Left ventricle myocardium inferior (tissue), 1 donor: ENCODE results near the gene YJEFN3. TPM values are rescaled to one million over a fixed set of nuclear protein-coding genes. Genes with fewer than 3 reads are reported as not detected.
A peak's percentile ranks its signal among the peaks of the same experiment; 100 is the strongest.

ENCODE experiments used
- DNase-seq: peaks from one replicate; pipeline ENCODE4 v3.0.0-alpha.2; 2020
- H3K27ac ChIP-seq: fragments of 200-600 bp; replicated peaks from 2 replicates; pipeline ENCODE4 v1.8.0; 2021
- H3K27me3 ChIP-seq: fragments of 200-600 bp; 2 replicates; pipeline ENCODE4 v1.8.0; 2021; ENCODE audit warnings: low read depth
- H3K36me3 ChIP-seq: fragments of 200-600 bp; 2 replicates; pipeline ENCODE4 v1.8.0; 2021
- H3K4me1 ChIP-seq: fragments of 200-600 bp; 2 replicates; pipeline ENCODE4 v1.8.0; 2021
- H3K4me3 ChIP-seq: fragments of 200-600 bp; 2 replicates; pipeline ENCODE4 v1.8.0; 2021; ENCODE audit warnings: mild to moderate bottlenecking, moderate library complexity
- H3K9me3 ChIP-seq: fragments of 200-600 bp; replicated peaks from 2 replicates; pipeline ENCODE4 v1.8.0; 2021
- intact Hi-C: fragments of 100-400 bp; cut with micrococcal nuclease; formaldehyde crosslinking; loops from one replicate; pipeline ENCODE4 v1.11.0; 2022
- total RNA-seq: library from RNA; stranded (reverse); fragmentation: NEBNext Ultra II Directional; extraction: Animal tissue kit (Norgen Biotek cat#: 25700); gene quantifications from one replicate; pipeline ENCODE4 v1.2.1, GENCODE V29; 2021
- TF ChIP-seq, protein P1 (sequence below): fragments of 200-600 bp; IDR thresholded peaks from 2 replicates; pipeline ENCODE4 v1.8.0; 2021; ENCODE audit warnings: antibody characterized with exemption, mild to moderate bottlenecking, borderline replicate concordance
- donor health status: DM: no; HTN: yes; CAD: no; lungs with severe emphysema.

Gene YJEFN3
- total RNA-seq, 1 donor from 2014 or later = 7.8 TPM

DNA sequence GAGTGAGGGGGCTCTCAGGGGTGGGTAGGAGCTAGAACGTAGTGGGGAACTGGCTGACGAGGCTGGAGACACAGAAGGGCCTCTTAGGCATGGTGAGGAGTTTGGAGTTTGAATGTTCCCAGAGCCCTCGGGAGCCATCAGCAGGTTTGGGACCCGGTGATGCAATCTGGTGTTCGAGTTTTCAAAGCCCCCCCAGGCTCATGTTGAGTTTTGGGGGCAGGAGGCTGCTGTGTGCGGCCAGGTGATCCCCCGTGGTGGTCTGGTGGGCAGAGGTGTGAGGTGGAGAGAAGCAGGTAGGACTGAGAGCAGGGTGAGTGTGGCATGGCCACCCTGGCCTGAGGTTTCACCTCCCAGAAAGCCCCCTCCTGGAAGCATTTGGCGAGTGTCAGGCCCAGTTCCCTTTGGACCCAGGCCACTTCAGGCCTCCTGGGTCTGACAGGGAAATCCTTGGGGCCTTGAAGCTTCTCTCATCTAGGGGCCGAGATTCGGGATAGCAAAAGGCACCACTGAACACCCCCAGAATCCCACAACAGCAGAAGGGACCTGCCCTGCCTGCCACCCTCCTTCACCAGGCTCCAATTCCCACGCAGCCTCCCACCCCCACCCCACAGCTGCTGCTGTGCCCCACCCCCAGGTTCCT, 1.2 kb downstream of the YJEFN3 start:
- TF ChIP-seq, protein P1, sequence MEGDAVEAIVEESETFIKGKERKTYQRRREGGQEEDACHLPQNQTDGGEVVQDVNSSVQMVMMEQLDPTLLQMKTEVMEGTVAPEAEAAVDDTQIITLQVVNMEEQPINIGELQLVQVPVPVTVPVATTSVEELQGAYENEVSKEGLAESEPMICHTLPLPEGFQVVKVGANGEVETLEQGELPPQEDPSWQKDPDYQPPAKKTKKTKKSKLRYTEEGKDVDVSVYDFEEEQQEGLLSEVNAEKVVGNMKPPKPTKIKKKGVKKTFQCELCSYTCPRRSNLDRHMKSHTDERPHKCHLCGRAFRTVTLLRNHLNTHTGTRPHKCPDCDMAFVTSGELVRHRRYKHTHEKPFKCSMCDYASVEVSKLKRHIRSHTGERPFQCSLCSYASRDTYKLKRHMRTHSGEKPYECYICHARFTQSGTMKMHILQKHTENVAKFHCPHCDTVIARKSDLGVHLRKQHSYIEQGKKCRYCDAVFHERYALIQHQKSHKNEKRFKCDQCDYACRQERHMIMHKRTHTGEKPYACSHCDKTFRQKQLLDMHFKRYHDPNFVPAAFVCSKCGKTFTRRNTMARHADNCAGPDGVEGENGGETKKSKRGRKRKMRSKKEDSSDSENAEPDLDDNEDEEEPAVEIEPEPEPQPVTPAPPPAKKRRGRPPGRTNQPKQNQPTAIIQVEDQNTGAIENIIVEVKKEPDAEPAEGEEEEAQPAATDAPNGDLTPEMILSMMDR = no peak
- Histone ChIP-seq H3K36me3 (peaks cover 26% of the 10 kb centered on the region), H3K9me3 (no peaks in the 10 kb centered on the region), H3K4me3 (no peak overlapping the region), H3K27me3 (no peaks in the 10 kb centered on the region), H3K4me1 (peaks cover 48% of the 10 kb centered on the region), H3K27ac (no peak overlapping the region)
- intact Hi-C loops = loop anchor here (10.0 kb wide), 1 partner anchor 405 kb away; no protein-coding TSS in a partner anchor
- DNase-seq = no peak

DNA sequence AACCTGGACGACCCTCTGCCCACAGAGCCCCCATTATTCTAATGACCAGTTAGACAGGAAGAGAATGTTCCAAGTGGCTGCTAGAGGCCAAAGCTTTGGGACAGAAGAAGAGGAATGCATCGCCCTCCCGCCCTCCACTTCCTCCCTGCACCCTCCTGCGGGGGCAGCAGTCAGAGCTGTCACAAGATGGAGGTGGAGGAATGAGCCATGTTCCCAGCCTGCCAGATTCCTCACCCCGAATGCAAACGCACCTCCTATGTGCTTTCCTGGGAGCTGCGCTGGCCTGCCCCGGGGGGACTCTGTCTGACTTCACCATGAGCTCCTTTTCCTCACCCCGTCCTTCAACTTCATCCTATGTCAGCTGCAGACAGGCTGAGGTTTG, 1.7 kb downstream of the YJEFN3 start:
- H3K4me1 ChIP-seq = peaks cover 43% of the 10 kb centered on the region
- intact Hi-C loops = loop anchor here (10.0 kb wide), 1 partner anchor 404 kb away; no protein-coding TSS in a partner anchor
- H3K27ac ChIP-seq = no peak overlapping the region
- DNase-seq = no peak
- no peaks in the 10 kb centered on the region for H3K27me3 ChIP-seq
- TF ChIP-seq, protein P1 = no peak
- no peak overlapping the region for H3K4me3 ChIP-seq
- no peaks in the 10 kb centered on the region for H3K9me3 ChIP-seq
- H3K36me3 ChIP-seq = peaks cover 23% of the 10 kb centered on the region

DNA sequence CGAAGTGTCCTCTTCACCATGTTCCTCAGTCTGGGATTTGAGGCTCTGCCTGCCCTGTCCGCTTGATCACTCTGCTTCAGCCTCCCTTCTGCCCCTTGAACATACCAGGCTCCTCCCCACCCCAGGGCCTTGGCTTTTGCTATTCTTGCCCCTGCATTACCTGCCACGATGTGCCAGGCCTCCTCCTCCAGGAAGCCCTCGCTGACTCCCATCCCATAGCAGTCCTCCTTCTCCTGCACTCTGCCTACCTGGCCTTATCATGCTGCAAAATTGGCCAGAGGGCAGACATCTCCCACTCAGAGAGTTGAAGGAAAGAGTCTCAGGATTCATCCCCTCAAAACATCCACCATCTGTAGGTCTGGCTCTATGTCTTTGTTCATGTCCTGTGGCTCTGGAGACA, 2.2 kb downstream of the YJEFN3 start:
- Histone ChIP-seq H3K9me3 (no peaks in the 10 kb centered on the region), H3K36me3 (peaks cover 21% of the 10 kb centered on the region), H3K27ac (no peak overlapping the region), H3K27me3 (no peaks in the 10 kb centered on the region), H3K4me3 (no peak overlapping the region), H3K4me1 (peaks cover 38% of the 10 kb centered on the region)
- no peak for DNase-seq
- TF ChIP-seq, protein P1 = no peak
- intact Hi-C loops = loop anchor here (10.0 kb wide), 1 partner anchor 404 kb away; no protein-coding TSS in a partner anchor

DNA sequence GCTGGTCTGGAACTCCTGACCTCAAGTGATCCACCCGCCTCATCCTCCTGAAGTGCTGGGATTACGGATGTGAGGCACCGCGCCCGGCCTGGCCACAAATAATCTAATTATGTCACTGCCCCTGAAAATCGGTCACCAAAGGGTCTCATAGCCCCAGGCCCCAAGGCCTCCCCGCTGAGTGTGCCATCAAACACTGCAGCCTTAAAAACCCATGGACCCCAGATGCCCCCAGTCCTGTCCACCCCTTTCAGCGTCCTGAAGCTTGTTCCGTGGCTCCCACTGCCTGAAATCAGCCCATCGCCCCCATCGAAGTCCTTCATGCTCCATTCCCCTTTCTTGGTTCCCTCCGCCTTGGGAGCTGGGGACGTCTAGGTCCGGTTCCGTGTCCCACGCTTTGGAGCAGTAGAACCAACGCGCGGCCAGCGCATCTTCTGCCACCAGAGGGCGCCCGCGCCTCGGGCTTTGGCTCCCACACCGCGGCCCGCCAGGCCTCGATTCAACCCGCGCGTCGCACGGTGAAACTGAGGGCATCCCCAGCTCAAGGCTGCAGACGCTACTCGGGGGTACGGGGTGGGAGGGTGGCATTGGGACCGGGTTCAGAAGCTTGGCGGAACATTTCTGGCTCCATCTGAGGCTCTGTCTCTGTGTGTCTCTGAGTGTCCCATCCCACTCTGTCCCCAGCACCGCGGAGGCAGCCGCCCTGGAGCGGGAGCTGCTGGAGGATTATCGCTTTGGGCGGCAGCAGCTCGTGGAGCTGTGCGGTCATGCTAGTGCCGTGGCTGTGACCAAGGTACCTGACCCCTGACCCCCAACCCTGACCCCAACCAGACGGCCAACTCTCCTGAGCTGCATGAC, 3.5 kb downstream of the YJEFN3 start:
- H3K4me3 ChIP-seq = no peak overlapping the region
- intact Hi-C loops = loop anchor here (10.0 kb wide), 1 partner anchor 403 kb away; no protein-coding TSS in a partner anchor
- peaks cover 10% of the 10 kb centered on the region for H3K36me3 ChIP-seq
- H3K9me3 ChIP-seq = no peaks in the 10 kb centered on the region
- peaks cover 27% of the 10 kb centered on the region for H3K4me1 ChIP-seq
- no peaks in the 10 kb centered on the region for H3K27me3 ChIP-seq
- TF ChIP-seq, protein P1 = peak; percentile 97
- no peak overlapping the region for H3K27ac ChIP-seq
- peak; percentile 85 for DNase-seq

DNA sequence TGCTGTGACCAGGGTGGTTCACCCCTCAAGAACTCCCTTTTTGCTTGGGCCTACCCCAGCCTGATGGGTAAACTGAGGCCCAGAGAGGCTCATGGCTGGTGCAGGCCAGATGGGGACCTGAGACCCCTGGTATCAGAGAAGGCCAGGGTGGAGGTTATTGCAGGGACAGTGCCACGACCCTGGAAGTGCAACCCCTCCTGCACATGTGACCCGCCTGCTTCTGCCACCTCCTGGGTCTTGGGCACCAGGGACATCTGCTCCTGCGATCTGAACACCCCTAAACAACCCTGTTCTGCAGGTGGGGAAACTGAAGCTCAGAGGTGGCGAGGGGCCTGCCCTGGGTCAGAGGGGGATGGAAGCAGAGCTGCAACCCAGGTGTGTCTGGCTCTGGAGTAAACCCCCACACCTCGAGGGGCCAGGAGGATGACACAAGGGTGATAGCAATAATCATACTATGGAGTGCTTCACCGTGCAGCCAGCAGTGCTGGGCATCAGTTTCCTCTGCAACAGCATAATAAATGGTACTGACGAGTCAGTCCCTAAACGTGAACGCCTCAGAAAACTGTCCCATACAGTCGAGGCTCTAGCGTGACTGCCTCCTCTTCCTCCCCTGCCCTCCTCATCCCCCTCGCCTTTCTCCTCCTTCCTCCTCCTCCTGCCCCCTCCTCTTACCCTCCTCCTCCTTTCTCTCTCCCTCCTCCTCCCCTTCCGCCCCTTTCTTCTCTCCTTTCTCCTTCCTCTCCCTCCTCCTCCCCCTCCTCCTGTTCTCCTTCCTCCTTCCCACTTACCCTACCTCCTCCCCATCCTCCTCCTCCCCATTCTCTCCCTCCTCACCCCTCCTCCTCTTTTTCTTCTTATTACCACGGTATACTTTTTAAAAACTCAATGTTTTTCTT, 4.3 kb downstream of the YJEFN3 start:
- Histone ChIP-seq H3K4me1 (peaks cover 30% of the 10 kb centered on the region), H3K9me3 (no peaks in the 10 kb centered on the region), H3K4me3 (no peak overlapping the region), H3K27ac (no peak overlapping the region), H3K27me3 (peaks cover 8% of the 10 kb centered on the region), H3K36me3 (peaks cover 1% of the 10 kb centered on the region)
- TF ChIP-seq, protein P1 = no peak
- DNase-seq = no peak
- intact Hi-C loops = loop anchor here (10.0 kb wide), 1 partner anchor 402 kb away; no protein-coding TSS in a partner anchor
